ENCODE measurements around the gene CDC16.

- TF ChIP-seq CTCF (conservative IDR thresholded peaks at IDR 0.05) (no peak), ZFX (IDR thresholded peaks at IDR 0.05) (no peak)
Measured at GRCh38 chr13:114309806-114310410, 75.2 kb downstream of the CDC16 start.
